ENCODE measurements around the gene MCRIP1. TPM values are rescaled to one million over a fixed set of nuclear protein-coding genes. Genes with fewer than 3 reads are reported as not detected.

Gene MCRIP1
- total and polyA plus RNA-seq, 2 of the 4 experiments (the other 2 are of a cell fraction): 56.5 to 164 TPM

GRCh38 chr17:81807210-81807719 is 25.8 kb downstream of the MCRIP1 start:
- no peak overlapping the region for H2BK20ac ChIP-seq (ENCODE audit: low read depth, low read length)
- no peaks in the 10 kb centered on the region for H4K20me1 ChIP-seq (ENCODE audit: insufficient read depth, low read length)
- no peaks in the 10 kb centered on the region for H3K4me1 ChIP-seq (ENCODE audit: control insufficient read depth, insufficient read depth, low read length)
- H2AK9ac ChIP-seq (replicated peaks; ENCODE audit: low read depth, low read length, poor library complexity): no peak overlapping the region
- H3K14ac ChIP-seq (replicated peaks; ENCODE audit: low read depth, low read length): no peak overlapping the region
- 63% methylated on average over 8 of the region's 18 CpGs; no CpG with 5 or more reads in 1 of the 2 experiments for WGBS, 2 experiments (ENCODE audit: extremely low coverage in 2 of 2, insufficient read length in 1 of 2)
- H3K4me2 ChIP-seq (ENCODE audit: low read depth, low read length): no peak overlapping the region
- no peak overlapping the region for H2AFZ ChIP-seq (replicated peaks; ENCODE audit: low read length, poor library complexity)
- POLR2A ChIA-PET (ENCODE audit: unreplicated experiment): no interaction called here
- H3K9ac ChIP-seq (ENCODE audit: low read depth, low read length): no peak overlapping the region
- H4K5ac ChIP-seq (ENCODE audit: low read depth, low read length): no peak overlapping the region
- no peak for DNase-seq
- H3K9me3 ChIP-seq (ENCODE audit: control insufficient read depth, insufficient read depth, low read length): peaks cover 3% of the 10 kb centered on the region; the same call in 1 of the 2 replicates
- peaks cover 72% of the 10 kb centered on the region for H3K27me3 ChIP-seq (ENCODE audit: control insufficient read depth, insufficient read depth, low read length)
- no peaks in the 10 kb centered on the region for H3K9me1 ChIP-seq (ENCODE audit: insufficient read depth, low read length)
- H2BK120ac ChIP-seq (ENCODE audit: low read depth, low read length): no peak overlapping the region
- no TSS peak for BruUV-seq (replicated peaks)
- no peaks in the 10 kb centered on the region for H3K79me1 ChIP-seq (ENCODE audit: low read depth in 1 of 2, low read length in 2 of 2)
- dilution Hi-C loops (cut with HindIII; ENCODE audit: low sequenced_read_pairs, unreplicated experiment): no loop called here
- H3K4me3 ChIP-seq (ENCODE audit: insufficient read depth, low read depth, low read length): no peak overlapping the region
- H2BK15ac ChIP-seq (ENCODE audit: low read depth, low read length): no peak overlapping the region
- no peak overlapping the region for H3K56ac ChIP-seq (ENCODE audit: extremely low read depth, insufficient read depth, low read length)
- H3K18ac ChIP-seq (ENCODE audit: low read depth, low read length): no peak overlapping the region
- TF ChIP-seq SMC3 (IDR thresholded peaks at IDR 0.05; ENCODE audit: low read depth, low read length) (no peak), RAD21 (IDR thresholded peaks at IDR 0.05; ENCODE audit: low read length) (no peak), RCOR1 (IDR thresholded peaks at IDR 0.05; ENCODE audit: insufficient replicate concordance, low read length) (no peak), CHD1 (IDR thresholded peaks at IDR 0.05; ENCODE audit: low read depth, low read length) (no peak), MAZ (IDR thresholded peaks at IDR 0.05; ENCODE audit: borderline replicate concordance, low read depth, low read length) (no peak), MXI1 (IDR thresholded peaks at IDR 0.05; ENCODE audit: borderline replicate concordance, low read depth, low read length) (no peak), CTCF (conservative IDR thresholded peaks at IDR 0.05; ENCODE audit: low read depth, low read length) (no peak), FOS (IDR thresholded peaks at IDR 0.05; ENCODE audit: low read depth, low read length) (no peak), NFE2L2 (IDR thresholded peaks at IDR 0.05; ENCODE audit: low read depth, low read length) (no peak), BHLHE40 (IDR thresholded peaks at IDR 0.05; ENCODE audit: low read depth, low read length) (no peak), MAFK (IDR thresholded peaks at IDR 0.05; ENCODE audit: low read depth, low read length) (no peak), CEBPB (IDR thresholded peaks at IDR 0.05; ENCODE audit: low read depth, low read length) (no peak), RFX5 (IDR thresholded peaks at IDR 0.05; ENCODE audit: low read depth, low read length) (no peak), POLR2A (IDR thresholded peaks at IDR 0.05; ENCODE audit: low read depth, low read length) (no peak)
- TF ChIP-seq, protein P1, sequence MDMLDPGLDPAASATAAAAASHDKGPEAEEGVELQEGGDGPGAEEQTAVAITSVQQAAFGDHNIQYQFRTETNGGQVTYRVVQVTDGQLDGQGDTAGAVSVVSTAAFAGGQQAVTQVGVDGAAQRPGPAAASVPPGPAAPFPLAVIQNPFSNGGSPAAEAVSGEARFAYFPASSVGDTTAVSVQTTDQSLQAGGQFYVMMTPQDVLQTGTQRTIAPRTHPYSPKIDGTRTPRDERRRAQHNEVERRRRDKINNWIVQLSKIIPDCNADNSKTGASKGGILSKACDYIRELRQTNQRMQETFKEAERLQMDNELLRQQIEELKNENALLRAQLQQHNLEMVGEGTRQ (IDR thresholded peaks at IDR 0.05; ENCODE audit: low read depth, low read length): no peak
- TF ChIP-seq, protein P2, sequence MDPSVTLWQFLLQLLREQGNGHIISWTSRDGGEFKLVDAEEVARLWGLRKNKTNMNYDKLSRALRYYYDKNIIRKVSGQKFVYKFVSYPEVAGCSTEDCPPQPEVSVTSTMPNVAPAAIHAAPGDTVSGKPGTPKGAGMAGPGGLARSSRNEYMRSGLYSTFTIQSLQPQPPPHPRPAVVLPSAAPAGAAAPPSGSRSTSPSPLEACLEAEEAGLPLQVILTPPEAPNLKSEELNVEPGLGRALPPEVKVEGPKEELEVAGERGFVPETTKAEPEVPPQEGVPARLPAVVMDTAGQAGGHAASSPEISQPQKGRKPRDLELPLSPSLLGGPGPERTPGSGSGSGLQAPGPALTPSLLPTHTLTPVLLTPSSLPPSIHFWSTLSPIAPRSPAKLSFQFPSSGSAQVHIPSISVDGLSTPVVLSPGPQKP (IDR thresholded peaks at IDR 0.05; ENCODE audit: borderline replicate concordance, low read depth, low read length): no peak
- CTCF ChIA-PET: no interaction called here
- no peak overlapping the region for H4K91ac ChIP-seq (ENCODE audit: insufficient read depth, low read depth, low read length)
- no peak overlapping the region for H2AK5ac ChIP-seq (ENCODE audit: low read depth, low read length)
- no peak overlapping the region for H3K4ac ChIP-seq (ENCODE audit: low read depth, low read length)
- no peak overlapping the region for H3K23ac ChIP-seq (ENCODE audit: low read depth, low read length)
- H2BK5ac ChIP-seq (ENCODE audit: low read depth, low read length, poor library complexity, severe bottlenecking): no peak overlapping the region
- no peaks in the 10 kb centered on the region for H3K36me3 ChIP-seq (ENCODE audit: control insufficient read depth, insufficient read depth, low read length)
- in situ Hi-C loops (cut with MboI; ENCODE audit: low sequenced_read_pairs): no loop called here
- ATAC-seq (ENCODE audit: low read depth): no peak
- no peak overlapping the region for H4K8ac ChIP-seq (ENCODE audit: low read depth in 2 of 2, low read length in 2 of 2)
- intact Hi-C loops (cut with micrococcal nuclease): no loop called here
- H3K27ac ChIP-seq (ENCODE audit: insufficient read depth, low read length): no peak overlapping the region
